H1 (cell line): Measurements from ENCODE around the gene VSTM2B. TPM values are rescaled to one million over a fixed set of nuclear protein-coding genes. Genes with fewer than 3 reads are reported as not detected.

ENCODE experiments used
- BCL11A ChIP-seq, 2 experiments: IDR thresholded peaks; one replicate each; pipeline ENCODE4 v1.6.1; 2011; ENCODE audit warnings: low read depth in 2 of 2, low read length in 2 of 2, mild to moderate bottlenecking in 2 of 2
- GTF2F1 ChIP-seq: IDR thresholded peaks from 2 replicates; pipeline ENCODE4 v1.6.1; 2012; ENCODE audit warnings: low read depth, low read length, improper control_type of control experiment, borderline replicate concordance
- POLR2A ChIP-seq, 2 experiments: IDR thresholded peaks; 1 replicate in 1 of 2; 2 replicates in 1 of 2; pipeline ENCODE4 v1.6.1; 2011; ENCODE audit warnings: low read depth in 2 of 2, low read length in 2 of 2, mild to moderate bottlenecking in 2 of 2; ENCODE audit errors: control extremely low read depth in 1 of 2
- RXRA ChIP-seq: IDR thresholded peaks from 2 replicates; pipeline ENCODE4 v1.6.1; 2011; ENCODE audit warnings: low read depth, mild to moderate bottlenecking, low read length, moderate library complexity; ENCODE audit not compliant: insufficient read depth
- polyA plus RNA-seq, 7 experiments: library from polyadenylated mRNA; depleted of rRNA in 3 of 7; stranded (reverse) in 5 of 7; unstranded in 2 of 7; fragments of >200 nt in 5 of 7; fragments of 200-250 nt in 2 of 7; gene quantifications; 1 replicate in 5 of 7; 2 replicates in 1 of 7; 4 replicates in 1 of 7; pipeline versions ENCODE4 v1.2.1 to v1.2.3, GENCODE V29; 2011 to 2013; ENCODE audit warnings: missing spikeins in 2 of 7, mixed read lengths in 2 of 7
- total RNA-seq: library from RNA; stranded (reverse); fragmentation: NEBNext Ultra II Directional; extraction: Animal tissue kit (Norgen Biotek cat#: 25700); gene quantifications from 2 replicates; pipeline ENCODE4 v1.2.1, GENCODE V29; 2021

The VSTM2B gene
- total and polyA plus RNA-seq, 2 of the 8 experiments (the other 6 are each of a cell fraction or from before 2014, with no cell fraction given), result 0.82 to 1.5 TPM

DNA sequence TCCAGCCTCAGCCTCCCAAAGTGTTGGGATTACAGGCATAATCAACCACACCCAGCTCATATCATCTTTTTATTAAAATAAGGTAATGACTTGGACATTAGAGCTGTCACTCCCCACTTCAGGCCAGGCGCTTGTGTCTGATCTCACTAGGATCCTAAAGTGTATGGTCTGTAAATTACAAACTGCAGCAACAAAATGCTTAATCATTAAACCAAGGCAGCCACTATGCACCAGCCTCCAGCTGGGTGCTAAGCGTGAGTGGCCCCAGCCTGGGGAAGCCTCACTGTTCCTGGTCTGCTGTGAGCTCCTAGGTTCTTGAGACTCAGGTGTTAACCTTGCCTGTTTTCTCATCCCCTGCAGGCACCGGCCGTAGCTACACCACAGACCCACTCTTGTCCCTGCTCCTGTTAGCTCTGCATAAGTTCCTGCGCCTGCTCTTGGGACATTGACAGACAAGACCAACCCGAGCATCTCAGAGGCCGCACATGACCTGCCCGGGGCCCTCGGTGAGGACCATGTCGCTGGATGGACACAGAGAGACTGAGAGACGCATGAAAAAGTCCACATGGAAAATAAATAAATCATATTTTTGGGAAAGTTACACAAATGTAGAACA lies 37.8 kb downstream of the VSTM2B start (continued):
- TF ChIP-seq GTF2F1 (no peak), BCL11A (IDR thresholded peaks at IDR 0.05; ENCODE audit: low read depth in 2 of 2, low read length in 2 of 2) (no peak), RXRA (no peak), POLR2A (IDR thresholded peaks at IDR 0.05; ENCODE audit: control extremely low read depth in 1 of 2, low read depth in 2 of 2, low read length in 2 of 2) (no peak)
